ENCODE data around the gene TRHDE. TPM values are rescaled to one million over a fixed set of nuclear protein-coding genes. Genes with fewer than 3 reads are reported as not detected.

The TRHDE gene
- total and polyA plus RNA-seq, 8 donors: 1.9 to 30.2 (median 17.9) TPM

DNA sequence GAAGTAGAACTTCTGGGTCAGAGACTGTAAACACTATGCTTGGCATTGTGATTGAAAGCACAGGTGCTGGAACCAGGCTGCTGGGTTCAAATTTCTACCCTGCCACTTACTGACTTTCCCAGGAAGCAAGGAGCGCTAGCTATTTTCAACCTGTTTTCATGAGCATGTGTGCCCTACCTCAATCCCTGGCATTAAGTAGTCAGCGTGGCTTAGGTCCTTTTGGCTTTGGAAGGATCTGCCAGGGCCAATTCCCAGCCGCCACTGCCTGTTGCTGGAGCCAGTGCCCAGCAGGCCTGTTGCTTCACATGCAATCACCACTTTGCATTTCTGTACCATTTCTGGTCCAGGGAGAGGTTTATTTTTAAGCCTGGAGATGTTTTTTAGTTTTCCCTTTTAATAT is 196.3 kb downstream of the TRHDE start:
- Histone ChIP-seq H3K4me1 (peaks cover 5 to 19% (median 7%) of the 10 kb centered on the region in 3 donors), H3K36me3 (no peaks in the 10 kb centered on the region), H3K9me3 (no peaks in the 10 kb centered on the region), H3K4me3 (no peak overlapping the region), H3K27me3 (no peaks in the 10 kb centered on the region), H3K27ac (peak overlapping the region in 1 of 4 donors; percentile 14)
- no peak for FAIRE-seq
- TF ChIP-seq, protein P1, sequence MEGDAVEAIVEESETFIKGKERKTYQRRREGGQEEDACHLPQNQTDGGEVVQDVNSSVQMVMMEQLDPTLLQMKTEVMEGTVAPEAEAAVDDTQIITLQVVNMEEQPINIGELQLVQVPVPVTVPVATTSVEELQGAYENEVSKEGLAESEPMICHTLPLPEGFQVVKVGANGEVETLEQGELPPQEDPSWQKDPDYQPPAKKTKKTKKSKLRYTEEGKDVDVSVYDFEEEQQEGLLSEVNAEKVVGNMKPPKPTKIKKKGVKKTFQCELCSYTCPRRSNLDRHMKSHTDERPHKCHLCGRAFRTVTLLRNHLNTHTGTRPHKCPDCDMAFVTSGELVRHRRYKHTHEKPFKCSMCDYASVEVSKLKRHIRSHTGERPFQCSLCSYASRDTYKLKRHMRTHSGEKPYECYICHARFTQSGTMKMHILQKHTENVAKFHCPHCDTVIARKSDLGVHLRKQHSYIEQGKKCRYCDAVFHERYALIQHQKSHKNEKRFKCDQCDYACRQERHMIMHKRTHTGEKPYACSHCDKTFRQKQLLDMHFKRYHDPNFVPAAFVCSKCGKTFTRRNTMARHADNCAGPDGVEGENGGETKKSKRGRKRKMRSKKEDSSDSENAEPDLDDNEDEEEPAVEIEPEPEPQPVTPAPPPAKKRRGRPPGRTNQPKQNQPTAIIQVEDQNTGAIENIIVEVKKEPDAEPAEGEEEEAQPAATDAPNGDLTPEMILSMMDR (IDR thresholded peaks at IDR 0.05): no peak
- peak in 1 of 4 donors; percentile 49 for ATAC-seq
- 70 to 88% methylated on average over 3 of the region's 3 CpGs for WGBS, 2 donors
- no peak for DNase-seq
- intact Hi-C loops (cut with DNase I): no loop called here

DNA sequence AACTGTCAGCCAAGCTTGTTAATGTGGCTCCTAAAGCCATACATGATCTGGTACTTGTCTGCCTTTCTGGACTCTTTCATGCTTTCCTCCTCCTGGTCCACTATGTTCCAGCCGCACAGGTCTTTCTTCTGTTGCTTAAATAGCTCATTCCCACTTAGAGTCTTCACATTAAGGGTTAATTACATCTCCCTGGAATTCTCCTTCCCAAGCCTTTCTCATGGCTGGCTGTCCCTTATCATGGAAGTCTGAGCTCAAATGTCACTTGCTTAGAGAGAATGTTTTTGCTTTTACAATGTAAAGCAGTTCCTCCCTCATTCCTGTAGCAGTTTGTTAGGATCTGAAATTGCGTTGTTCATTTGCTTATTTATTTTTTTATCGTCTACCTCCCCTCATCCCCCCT is 199.6 kb downstream of the TRHDE start:
- Histone ChIP-seq H3K27ac (no peak overlapping the region), H3K4me3 (no peak overlapping the region), H3K27me3 (no peaks in the 10 kb centered on the region), H3K9me3 (no peaks in the 10 kb centered on the region), H3K36me3 (peaks cover 0 to 6% (median 0%) of the 10 kb centered on the region in 3 donors), H3K4me1 (peaks cover 1 to 8% (median 4%) of the 10 kb centered on the region in 3 donors)
- 38 to 40% methylated on average over 3 of the region's 3 CpGs for WGBS, 2 donors
- DNase-seq (no peak), FAIRE-seq (no peak), ATAC-seq (no peak)
- intact Hi-C loops (cut with DNase I): no loop called here
- TF ChIP-seq, protein P1 (IDR thresholded peaks at IDR 0.05): no peak

DNA sequence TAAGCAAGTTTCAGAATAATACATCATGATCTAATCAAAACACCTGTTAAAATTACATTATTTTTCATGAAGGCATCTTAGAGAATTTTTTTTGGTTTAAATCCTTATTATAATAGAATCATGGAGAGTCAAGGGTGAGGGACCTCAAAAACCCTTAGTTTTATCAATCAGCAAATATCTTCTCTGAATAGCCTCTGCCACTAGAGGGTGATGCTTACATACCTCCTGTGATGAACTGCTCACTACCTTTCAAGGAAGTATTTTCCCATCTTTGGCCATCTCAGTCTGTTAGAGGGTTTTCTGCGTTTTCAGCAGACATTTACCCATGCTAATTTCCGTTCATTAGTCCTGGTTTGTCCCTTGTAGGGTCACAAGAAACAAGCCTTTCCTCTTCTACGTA is 200.2 kb downstream of the TRHDE start:
- no peak for DNase-seq
- peaks cover 0 to 6% (median 0%) of the 10 kb centered on the region in 3 donors for H3K36me3 ChIP-seq
- intact Hi-C loops (cut with DNase I): no loop called here
- H3K27me3 ChIP-seq: no peaks in the 10 kb centered on the region
- WGBS, 2 donors: 73 to 84% methylated on average over 3 of the region's 3 CpGs
- peak in 3 of 4 donors; percentile 40 to 47 (median 45) for ATAC-seq
- H3K9me3 ChIP-seq: no peaks in the 10 kb centered on the region
- TF ChIP-seq, protein P1 (IDR thresholded peaks at IDR 0.05): no peak
- no peak for FAIRE-seq
- no peak overlapping the region for H3K27ac ChIP-seq
- H3K4me1 ChIP-seq: peaks cover 0 to 8% (median 3%) of the 10 kb centered on the region in 3 donors
- no peak overlapping the region for H3K4me3 ChIP-seq

DNA sequence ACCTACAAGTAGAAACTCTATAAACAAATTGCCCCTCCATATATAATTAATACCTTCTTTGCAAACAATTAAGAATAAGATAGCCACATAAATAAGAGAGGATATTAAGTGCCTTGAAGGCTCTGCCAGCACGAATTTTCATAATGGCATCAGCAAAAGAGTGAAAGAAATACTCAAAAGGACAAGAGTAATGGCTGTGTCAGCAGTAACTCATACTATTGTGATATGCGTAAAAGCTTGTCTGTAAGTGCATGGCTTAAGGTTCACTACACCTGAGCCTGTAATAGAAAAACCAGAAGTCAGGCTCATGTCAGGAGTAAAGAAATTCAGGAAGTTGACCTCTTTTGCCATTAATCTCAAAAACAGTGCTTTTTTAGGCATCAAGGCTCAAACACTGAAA is 204.1 kb downstream of the TRHDE start:
- FAIRE-seq (no peak), DNase-seq (no peak), ATAC-seq (no peak)
- H3K4me3 ChIP-seq: no peak overlapping the region
- intact Hi-C loops (cut with DNase I): no loop called here
- H3K36me3 ChIP-seq: peaks cover 0 to 6% (median 0%) of the 10 kb centered on the region in 3 donors
- TF ChIP-seq, protein P1 (IDR thresholded peaks at IDR 0.05): no peak
- no peaks in the 10 kb centered on the region for H3K9me3 ChIP-seq
- no peaks in the 10 kb centered on the region for H3K27me3 ChIP-seq
- no peak overlapping the region for H3K27ac ChIP-seq
- 86 to 90% methylated on average over 2 of the region's 2 CpGs for WGBS, 2 donors
- H3K4me1 ChIP-seq: no peaks in the 10 kb centered on the region

DNA sequence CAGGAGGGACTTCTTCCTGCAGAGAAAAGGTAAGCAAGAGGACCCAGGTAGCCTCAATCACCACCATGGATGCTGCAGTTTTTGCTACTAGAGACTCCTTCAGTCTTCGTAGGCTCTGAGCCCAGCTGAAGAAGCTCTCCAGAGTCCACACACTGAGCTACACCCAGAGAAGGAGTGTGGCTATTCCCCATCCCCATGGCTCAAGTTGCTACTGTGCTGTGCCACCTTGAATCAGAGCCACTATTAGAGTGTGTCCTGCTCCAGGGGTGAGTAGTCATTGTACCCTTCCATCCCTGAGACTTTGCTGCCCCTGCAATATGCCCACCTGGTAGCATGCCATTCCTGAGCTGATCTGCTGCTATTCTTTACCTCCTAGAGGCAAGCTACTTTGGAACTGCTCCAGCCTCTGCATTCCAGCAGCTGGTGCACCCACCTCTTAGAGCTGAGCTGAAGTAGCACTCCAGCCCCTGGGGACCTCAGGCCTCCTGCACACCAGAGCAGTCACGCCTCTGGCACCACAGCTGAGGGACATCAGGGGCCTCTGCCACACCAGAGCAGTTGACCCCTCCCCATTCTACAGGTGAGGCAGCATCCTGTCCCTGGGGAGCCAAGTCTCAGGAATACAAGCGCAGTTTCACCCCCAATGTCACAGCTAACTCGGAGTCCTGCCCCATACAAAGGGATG is 213.0 kb downstream of the TRHDE start:
- peaks cover 0 to 15% (median 0%) of the 10 kb centered on the region in 3 donors for H3K36me3 ChIP-seq
- H3K27me3 ChIP-seq: no peaks in the 10 kb centered on the region
- ATAC-seq: peak in 1 of 4 donors; percentile 12
- TF ChIP-seq, protein P1 (IDR thresholded peaks at IDR 0.05): no peak
- no peak overlapping the region for H3K27ac ChIP-seq
- peak in 1 of 6 donors; percentile 50 for DNase-seq
- no peak overlapping the region for H3K4me3 ChIP-seq
- 91 to 96% methylated on average over 4 of the region's 4 CpGs for WGBS, 2 donors
- H3K4me1 ChIP-seq: no peaks in the 10 kb centered on the region
- no peak for FAIRE-seq
- intact Hi-C loops (cut with DNase I): no loop called here
- peaks cover 0 to 3% (median 0%) of the 10 kb centered on the region in 4 donors for H3K9me3 ChIP-seq
